HepG2 (cell line): ENCODE results near the gene KCNJ14. TPM values are rescaled to one million over a fixed set of nuclear protein-coding genes. Genes with fewer than 3 reads are reported as not detected.

ENCODE experiments used
- AGO1 ChIP-seq: fragments of 200-400 bp; formaldehyde crosslinking; IDR thresholded peaks from 2 replicates; pipeline ENCODE4 v1.6.1; 2017; ENCODE audit warnings: mild to moderate bottlenecking, low read depth, low read length, moderate library complexity; ENCODE audit not compliant: poor library complexity, severe bottlenecking
- DR1 ChIP-seq: sonication (generic); formaldehyde crosslinking; IDR thresholded peaks from 2 replicates; pipeline ENCODE4 v1.8.0; 2021; ENCODE audit warnings: mild to moderate bottlenecking, missing genetic modification reagents, inconsistent platforms
- HOXA5 ChIP-seq: sonication (generic); formaldehyde crosslinking; IDR thresholded peaks from 2 replicates; pipeline ENCODE4 v1.4.0; 2020; ENCODE audit warnings: missing genetic modification reagents
- JARID2 ChIP-seq: sonication (generic); formaldehyde crosslinking; IDR thresholded peaks from 2 replicates; pipeline ENCODE4 v1.8.1; 2023; ENCODE audit warnings: missing genetic modification reagents, inconsistent platforms; ENCODE audit not compliant: insufficient replicate concordance
- MXD4 ChIP-seq: IDR thresholded peaks from 2 replicates; pipeline ENCODE4 v1.6.1; 2016; ENCODE audit warnings: mild to moderate bottlenecking, missing biosample characterization, missing genetic modification reagents
- NFATC3 ChIP-seq: sonication (generic); formaldehyde crosslinking; IDR thresholded peaks from 2 replicates; pipeline ENCODE4 v1.5.1; 2020; ENCODE audit warnings: mild to moderate bottlenecking, missing genetic modification reagents
- PRPF4 ChIP-seq: fragments of 200-400 bp; formaldehyde crosslinking; IDR thresholded peaks from 2 replicates; pipeline ENCODE4 v1.6.1; 2016; ENCODE audit warnings: low read length, low read depth; ENCODE audit not compliant: poor library complexity, severe bottlenecking
- PTBP1 ChIP-seq: fragments of 200-400 bp; formaldehyde crosslinking; IDR thresholded peaks from 2 replicates; pipeline ENCODE4 v1.6.1; 2018; ENCODE audit warnings: low read length, low read depth; ENCODE audit not compliant: poor library complexity, severe bottlenecking
- REL ChIP-seq: sonication (generic); formaldehyde crosslinking; conservative IDR thresholded peaks from 2 replicates; pipeline ENCODE4 v1.8.0; 2022; ENCODE audit warnings: mild to moderate bottlenecking, missing genetic modification reagents, moderate library complexity
- SAP130 ChIP-seq: IDR thresholded peaks from 2 replicates; pipeline ENCODE4 v1.6.1; 2016; ENCODE audit warnings: low read depth
- SMAD3 ChIP-seq: sonication (generic); formaldehyde crosslinking; IDR thresholded peaks from 2 replicates; pipeline ENCODE4 v1.4.0; 2020; ENCODE audit warnings: missing genetic modification reagents
- ZFAT ChIP-seq: sonication (generic); formaldehyde crosslinking; conservative IDR thresholded peaks from 2 replicates; pipeline ENCODE4 v1.8.1; 2023; ENCODE audit warnings: missing genetic modification reagents, inconsistent platforms
- ZNF496 ChIP-seq: sonication (generic); formaldehyde crosslinking; IDR thresholded peaks from 2 replicates; pipeline ENCODE4 v1.8.1; 2023; ENCODE audit warnings: mild to moderate bottlenecking, moderate library complexity, missing genetic modification reagents; ENCODE audit not compliant: insufficient replicate concordance
- ZNF550 ChIP-seq: sonication (generic); formaldehyde crosslinking; IDR thresholded peaks from 2 replicates; pipeline ENCODE4 v1.4.0; 2020; ENCODE audit warnings: mild to moderate bottlenecking, missing genetic modification reagents, borderline replicate concordance
- ZNF878 ChIP-seq: sonication (generic); formaldehyde crosslinking; IDR thresholded peaks from 2 replicates; pipeline ENCODE4 v1.8.1; 2023; ENCODE audit warnings: mild to moderate bottlenecking, missing genetic modification reagents, moderate library complexity
- polyA plus RNA-seq, 8 experiments: library from polyadenylated mRNA; depleted of rRNA in 3 of 8; stranded (reverse) in 7 of 8; unstranded in 1 of 8; fragments of >200 nt; fragmentation: Illumina TruSeq in 4 of 8; extraction: Trizol in 4 of 8; gene quantifications; 2 replicates each; pipeline versions ENCODE4 v1.2.1 to v1.2.3, GENCODE V29; 2011 to 2016; ENCODE audit warnings: low read depth in 4 of 8, missing spikeins in 1 of 8, mixed read lengths in 1 of 8; ENCODE audit not compliant: insufficient read depth in 1 of 8
- total RNA-seq, 5 experiments: library from RNA; depleted of rRNA; stranded (reverse); fragments of >200 nt; fragmentation: Illumina TruSeq; extraction: Trizol; gene quantifications; 2 replicates each; pipeline ENCODE4 v1.2.3, GENCODE V29; 2016; ENCODE audit warnings: low read depth in 1 of 5
- TF ChIP-seq, protein P1 (sequence below): sonication (generic); formaldehyde crosslinking; IDR thresholded peaks from 2 replicates; pipeline ENCODE4 v1.5.1; 2020; ENCODE audit warnings: missing genetic modification reagents, mild to moderate bottlenecking, borderline replicate concordance
- TF ChIP-seq, protein P2 (sequence below): sonication (generic); formaldehyde crosslinking; IDR thresholded peaks from 2 replicates; pipeline ENCODE4 v1.8.0; 2022; ENCODE audit warnings: missing genetic modification reagents, low read depth, mild to moderate bottlenecking, borderline replicate concordance
- TF ChIP-seq, protein P3 (sequence below): sonication (generic); formaldehyde crosslinking; IDR thresholded peaks from 2 replicates; pipeline ENCODE4 v1.4.0; 2020; ENCODE audit warnings: missing genetic modification reagents, low read depth, mild to moderate bottlenecking, borderline replicate concordance
- TF ChIP-seq, protein P4 (sequence below): sonication (generic); formaldehyde crosslinking; IDR thresholded peaks from 2 replicates; pipeline ENCODE4 v1.5.0; 2020; ENCODE audit warnings: mild to moderate bottlenecking, missing genetic modification reagents
- TF ChIP-seq, protein P5 (sequence below): sonication (generic); formaldehyde crosslinking; IDR thresholded peaks from 2 replicates; pipeline ENCODE4 v1.4.0; 2020; ENCODE audit warnings: mild to moderate bottlenecking, missing genetic modification reagents
- TF ChIP-seq, protein P6 (sequence below): sonication (generic); formaldehyde crosslinking; IDR thresholded peaks from 2 replicates; pipeline ENCODE4 v1.5.0; 2020; ENCODE audit warnings: missing genetic modification reagents

Gene KCNJ14
- total and polyA plus RNA-seq, 2 of the 13 experiments (the other 11 are each of a cell fraction or from before 2014, with no cell fraction given) = 0.20 to 0.51 TPM

DNA sequence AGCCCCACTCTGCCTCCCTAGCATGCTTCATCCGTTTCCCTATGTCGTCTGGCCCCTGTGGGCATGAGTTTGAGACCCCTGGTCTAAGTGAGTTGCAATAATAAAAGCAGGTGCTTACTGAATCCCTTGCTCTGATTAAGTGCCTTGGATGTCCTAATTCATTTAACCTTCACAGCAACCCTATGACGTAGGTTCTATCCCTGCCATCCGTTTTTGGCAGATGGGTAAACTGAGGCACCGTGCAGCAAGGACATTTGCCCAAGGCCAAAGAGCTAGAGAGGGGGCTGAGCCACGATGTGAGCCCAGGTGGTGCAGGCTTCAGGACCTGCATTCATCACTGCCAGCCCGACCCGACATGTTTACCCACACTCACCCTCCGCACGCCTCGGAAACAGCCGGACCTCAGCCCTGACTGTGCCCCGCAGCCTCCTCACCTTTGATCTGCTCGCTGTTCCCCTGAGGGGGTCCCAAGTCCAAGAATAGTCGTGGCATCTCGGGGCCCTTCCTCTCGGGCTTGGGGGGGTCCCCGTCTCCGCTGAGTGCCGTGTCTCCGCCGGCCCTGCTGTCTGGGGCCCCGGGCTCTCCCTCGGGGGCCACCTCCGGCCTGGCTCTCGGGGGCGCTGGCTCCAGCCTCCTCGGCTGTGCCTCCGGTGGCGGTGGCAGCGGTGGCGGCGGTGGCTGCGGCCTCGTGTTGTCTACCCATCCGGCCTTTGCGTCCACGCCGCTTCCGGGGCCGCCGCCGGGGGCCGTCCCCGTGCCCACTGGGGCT is 41.8 kb downstream of the KCNJ14 start (continued):
- TF ChIP-seq, protein P1, sequence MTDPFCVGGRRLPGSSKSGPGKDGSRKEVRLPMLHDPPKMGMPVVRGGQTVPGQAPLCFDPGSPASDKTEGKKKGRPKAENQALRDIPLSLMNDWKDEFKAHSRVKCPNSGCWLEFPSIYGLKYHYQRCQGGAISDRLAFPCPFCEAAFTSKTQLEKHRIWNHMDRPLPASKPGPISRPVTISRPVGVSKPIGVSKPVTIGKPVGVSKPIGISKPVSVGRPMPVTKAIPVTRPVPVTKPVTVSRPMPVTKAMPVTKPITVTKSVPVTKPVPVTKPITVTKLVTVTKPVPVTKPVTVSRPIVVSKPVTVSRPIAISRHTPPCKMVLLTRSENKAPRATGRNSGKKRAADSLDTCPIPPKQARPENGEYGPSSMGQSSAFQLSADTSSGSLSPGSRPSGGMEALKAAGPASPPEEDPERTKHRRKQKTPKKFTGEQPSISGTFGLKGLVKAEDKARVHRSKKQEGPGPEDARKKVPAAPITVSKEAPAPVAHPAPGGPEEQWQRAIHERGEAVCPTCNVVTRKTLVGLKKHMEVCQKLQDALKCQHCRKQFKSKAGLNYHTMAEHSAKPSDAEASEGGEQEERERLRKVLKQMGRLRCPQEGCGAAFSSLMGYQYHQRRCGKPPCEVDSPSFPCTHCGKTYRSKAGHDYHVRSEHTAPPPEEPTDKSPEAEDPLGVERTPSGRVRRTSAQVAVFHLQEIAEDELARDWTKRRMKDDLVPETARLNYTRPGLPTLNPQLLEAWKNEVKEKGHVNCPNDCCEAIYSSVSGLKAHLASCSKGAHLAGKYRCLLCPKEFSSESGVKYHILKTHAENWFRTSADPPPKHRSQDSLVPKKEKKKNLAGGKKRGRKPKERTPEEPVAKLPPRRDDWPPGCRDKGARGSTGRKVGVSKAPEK = no peak
- no peak for TF ChIP-seq HOXA5 (CRISPR knock-in tag)
- no peak for TF ChIP-seq REL (CRISPR knock-in tag)
- TF ChIP-seq PTBP1 = no peak
- TF ChIP-seq MXD4 = 0 out of 2 replicates have a peak, but pooled peaks have one; percentile 35
- TF ChIP-seq ZNF550 (CRISPR knock-in tag) = no peak
- TF ChIP-seq JARID2 = no peak
- no peak for TF ChIP-seq SMAD3 (CRISPR knock-in tag)
- TF ChIP-seq AGO1 = peak; percentile 72
- no peak for TF ChIP-seq PRPF4
- no peak for TF ChIP-seq DR1 (CRISPR knock-in tag)
- TF ChIP-seq, protein P2, sequence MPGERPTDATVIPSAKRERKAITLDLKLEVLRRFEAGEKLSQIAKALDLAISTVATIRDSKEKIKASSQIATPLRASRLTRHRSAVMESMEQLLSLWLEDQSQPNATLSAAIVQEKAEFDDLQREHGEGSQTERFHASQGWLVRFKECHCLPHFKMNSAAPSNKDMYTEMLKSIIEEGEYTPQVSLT (CRISPR knock-in tag) = no peak
- no peak for TF ChIP-seq ZFAT
- TF ChIP-seq ZNF496 (CRISPR knock-in tag) = no peak
- TF ChIP-seq, protein P3, sequence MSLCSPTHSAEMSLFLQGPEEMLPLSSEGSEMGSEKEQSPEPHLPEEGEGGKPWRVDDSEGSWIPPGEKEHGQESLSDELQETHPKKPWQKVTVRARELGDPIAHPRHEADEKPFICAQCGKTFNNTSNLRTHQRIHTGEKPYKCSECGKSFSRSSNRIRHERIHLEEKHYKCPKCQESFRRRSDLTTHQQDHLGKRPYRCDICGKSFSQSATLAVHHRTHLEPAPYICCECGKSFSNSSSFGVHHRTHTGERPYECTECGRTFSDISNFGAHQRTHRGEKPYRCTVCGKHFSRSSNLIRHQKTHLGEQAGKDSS (CRISPR knock-in tag) = no peak
- TF ChIP-seq, protein P4, sequence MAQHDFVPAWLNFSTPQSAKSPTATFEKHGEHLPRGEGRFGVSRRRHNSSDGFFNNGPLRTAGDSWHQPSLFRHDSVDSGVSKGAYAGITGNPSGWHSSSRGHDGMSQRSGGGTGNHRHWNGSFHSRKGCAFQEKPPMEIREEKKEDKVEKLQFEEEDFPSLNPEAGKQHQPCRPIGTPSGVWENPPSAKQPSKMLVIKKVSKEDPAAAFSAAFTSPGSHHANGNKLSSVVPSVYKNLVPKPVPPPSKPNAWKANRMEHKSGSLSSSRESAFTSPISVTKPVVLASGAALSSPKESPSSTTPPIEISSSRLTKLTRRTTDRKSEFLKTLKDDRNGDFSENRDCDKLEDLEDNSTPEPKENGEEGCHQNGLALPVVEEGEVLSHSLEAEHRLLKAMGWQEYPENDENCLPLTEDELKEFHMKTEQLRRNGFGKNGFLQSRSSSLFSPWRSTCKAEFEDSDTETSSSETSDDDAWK (CRISPR knock-in tag) = no peak
- peak; percentile 60 for TF ChIP-seq SAP130 (CRISPR knock-in tag)
- TF ChIP-seq ZNF878 = no peak
- no peak for TF ChIP-seq NFATC3 (CRISPR knock-in tag)
- TF ChIP-seq, protein P5, sequence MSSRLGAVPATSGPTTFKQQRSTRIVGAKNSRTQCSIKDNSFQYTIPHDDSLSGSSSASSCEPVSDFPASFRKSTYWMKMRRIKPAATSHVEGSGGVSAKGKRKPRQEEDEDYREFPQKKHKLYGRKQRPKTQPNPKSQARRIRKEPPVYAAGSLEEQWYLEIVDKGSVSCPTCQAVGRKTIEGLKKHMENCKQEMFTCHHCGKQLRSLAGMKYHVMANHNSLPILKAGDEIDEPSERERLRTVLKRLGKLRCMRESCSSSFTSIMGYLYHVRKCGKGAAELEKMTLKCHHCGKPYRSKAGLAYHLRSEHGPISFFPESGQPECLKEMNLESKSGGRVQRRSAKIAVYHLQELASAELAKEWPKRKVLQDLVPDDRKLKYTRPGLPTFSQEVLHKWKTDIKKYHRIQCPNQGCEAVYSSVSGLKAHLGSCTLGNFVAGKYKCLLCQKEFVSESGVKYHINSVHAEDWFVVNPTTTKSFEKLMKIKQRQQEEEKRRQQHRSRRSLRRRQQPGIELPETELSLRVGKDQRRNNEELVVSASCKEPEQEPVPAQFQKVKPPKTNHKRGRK (CRISPR knock-in tag) = no peak
- TF ChIP-seq, protein P6, sequence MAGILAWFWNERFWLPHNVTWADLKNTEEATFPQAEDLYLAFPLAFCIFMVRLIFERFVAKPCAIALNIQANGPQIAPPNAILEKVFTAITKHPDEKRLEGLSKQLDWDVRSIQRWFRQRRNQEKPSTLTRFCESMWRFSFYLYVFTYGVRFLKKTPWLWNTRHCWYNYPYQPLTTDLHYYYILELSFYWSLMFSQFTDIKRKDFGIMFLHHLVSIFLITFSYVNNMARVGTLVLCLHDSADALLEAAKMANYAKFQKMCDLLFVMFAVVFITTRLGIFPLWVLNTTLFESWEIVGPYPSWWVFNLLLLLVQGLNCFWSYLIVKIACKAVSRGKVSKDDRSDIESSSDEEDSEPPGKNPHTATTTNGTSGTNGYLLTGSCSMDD = no peak
